HG03095 (cell line): Measurements from ENCODE around the gene GNB4.

Experiments used
- ATAC-seq: cut with Tn5 transposase; IDR thresholded peaks from one replicate; pipeline ENCODE4 v1.9.1; 2021; ENCODE audit warnings: moderate library complexity; ENCODE audit not compliant: unreplicated experiment

GNB4 gene

GRCh38 chr3:179438841-179439240, 12.4 kb downstream of the GNB4 start:
- peak; percentile 74 for ATAC-seq

- ATAC-seq: no peak
Observed at GRCh38 chr3:179436517-179436916, 14.8 kb downstream of the GNB4 start.

GRCh38 chr3:179432451-179432850, 18.8 kb downstream of the GNB4 start:
- no peak for ATAC-seq

GRCh38 chr3:179432021-179432420, 19.2 kb downstream of the GNB4 start:
- no peak for ATAC-seq

GRCh38 chr3:179430277-179430870, 20.9 kb downstream of the GNB4 start:
- no peak for ATAC-seq

GRCh38 chr3:179428876-179429548, 22.3 kb downstream of the GNB4 start:
- ATAC-seq: no peak

GRCh38 chr3:179425075-179425474, 26.2 kb downstream of the GNB4 start:
- no peak for ATAC-seq

GRCh38 chr3:179421500-179421899, 29.8 kb downstream of the GNB4 start:
- ATAC-seq: no peak

- no peak for ATAC-seq
Observed at GRCh38 chr3:179418610-179419009, 32.7 kb downstream of the GNB4 start.

- ATAC-seq: no peak
Observed at GRCh38 chr3:179416681-179417080, 34.6 kb downstream of the GNB4 start.

- ATAC-seq: no peak
Observed at GRCh38 chr3:179415377-179415776, 35.9 kb downstream of the GNB4 start.

- ATAC-seq: no peak
Observed at GRCh38 chr3:179414804-179415203, 36.5 kb downstream of the GNB4 start.

GRCh38 chr3:179410999-179411398, 40.3 kb downstream of the GNB4 start:
- ATAC-seq: no peak

- ATAC-seq: no peak
Observed at GRCh38 chr3:179410331-179410730, 40.9 kb downstream of the GNB4 start.

GRCh38 chr3:179404307-179404706, 47.0 kb downstream of the GNB4 start:
- ATAC-seq: no peak

- no peak for ATAC-seq
Observed at GRCh38 chr3:179402963-179403362, 48.3 kb downstream of the GNB4 start.

- ATAC-seq: no peak
Observed at GRCh38 chr3:179401561-179401960, 49.7 kb downstream of the GNB4 start.

GRCh38 chr3:179398574-179399231, 52.6 kb downstream of the GNB4 start:
- ATAC-seq: no peak

GRCh38 chr3:179391906-179392305, 59.4 kb downstream of the GNB4 start:
- no peak for ATAC-seq

GRCh38 chr3:179376474-179376873, 74.8 kb downstream of the GNB4 start:
- no peak for ATAC-seq

- no peak for ATAC-seq
Observed at GRCh38 chr3:179375091-179375999, 75.9 kb downstream of the GNB4 start.
